ENCODE measurements around the gene PTP4A1. TPM values are rescaled to one million over a fixed set of nuclear protein-coding genes. Genes with fewer than 3 reads are reported as not detected.
"Not testable (repeated sequence)": the region's sequence is repeated elsewhere in the genome, so short reads cannot be mapped to it uniquely, and the experiment has no call there.

The PTP4A1 gene
- total RNA-seq: 65.8 TPM

DNA sequence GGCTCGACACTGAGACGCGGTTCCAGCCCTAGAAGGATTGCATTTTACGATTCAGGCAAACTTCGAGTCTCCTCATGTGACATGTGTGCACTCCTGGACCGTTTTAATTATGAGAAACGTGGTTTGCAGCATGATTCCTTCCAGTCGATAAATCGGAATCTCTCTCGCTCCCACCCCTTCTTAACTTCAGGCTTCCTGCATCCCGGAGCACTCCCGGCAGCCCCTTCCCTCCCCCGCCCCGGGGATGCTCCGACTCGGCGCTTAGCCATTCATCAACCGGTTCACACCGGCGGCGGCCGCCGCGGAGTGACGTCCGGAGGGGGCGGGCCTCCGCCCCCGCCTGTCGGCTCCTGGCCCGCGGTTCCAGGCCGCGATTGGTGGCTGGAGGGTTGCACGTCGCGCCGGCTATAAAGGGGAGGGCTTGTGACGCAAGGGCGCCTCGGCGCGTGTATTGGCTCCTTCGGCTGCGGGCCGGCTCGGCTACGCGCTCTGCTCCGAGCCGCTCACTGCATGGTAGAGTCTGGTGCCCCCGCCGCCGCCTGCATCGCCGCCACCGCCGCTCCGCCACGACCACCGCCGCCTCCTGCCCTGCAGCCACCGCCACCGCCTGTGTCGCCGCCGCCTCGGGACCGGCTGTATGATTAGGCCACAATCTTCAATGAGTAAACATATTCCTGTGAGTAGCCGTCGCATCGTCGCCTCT, at the start of gene PTP4A1, which contains the start of gene LOC128125822:
PTP4A1 (plus strand) TSS at position 437 of the 703 bp plus-strand sequence. CDS start 4,401 bp downstream, outside the sequence.
LOC128125822 (plus strand) TSS at position 437 of the 703 bp plus-strand sequence.
- peak; percentile 98 for DNase-seq

DNA sequence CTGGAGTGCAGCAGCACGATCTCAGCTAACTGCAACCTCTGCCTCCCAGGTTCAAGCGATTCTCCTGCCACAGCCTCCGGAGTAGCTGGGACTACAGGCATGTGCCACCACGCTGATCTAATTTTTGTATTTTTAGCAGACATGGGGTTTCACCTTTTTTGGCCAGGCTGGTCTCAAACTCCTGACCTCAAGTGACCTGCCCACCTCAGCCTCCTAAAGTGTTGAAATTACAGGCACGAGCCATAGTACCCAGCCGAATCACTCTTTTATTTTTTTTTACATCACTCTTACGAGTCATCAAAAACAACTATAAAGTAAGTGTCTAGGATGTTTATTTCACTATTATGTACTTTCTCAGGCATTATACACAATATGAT, 49.4 kb upstream of the PTP4A1 start:
- not testable (repeated sequence) for DNase-seq

DNA sequence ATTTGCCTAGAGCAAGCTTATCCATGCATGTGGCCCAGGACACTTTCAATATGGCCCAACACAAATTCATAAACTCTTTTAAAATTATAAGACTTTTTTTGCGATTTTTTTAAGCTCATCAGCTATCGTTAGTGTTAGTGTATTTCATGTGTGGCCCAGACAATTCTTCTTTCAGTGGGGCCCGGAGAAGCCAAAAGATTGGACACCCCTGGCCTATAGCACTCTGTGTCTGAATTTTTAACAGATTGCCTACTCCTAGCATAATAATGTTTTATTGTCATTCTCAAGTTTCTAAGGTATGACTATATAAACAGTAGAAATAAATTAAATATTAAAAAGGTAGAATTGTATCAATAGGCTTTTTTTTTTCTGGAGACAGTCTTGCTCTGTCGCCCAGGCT, 48.6 kb upstream of the PTP4A1 start:
- no peak for DNase-seq

DNA sequence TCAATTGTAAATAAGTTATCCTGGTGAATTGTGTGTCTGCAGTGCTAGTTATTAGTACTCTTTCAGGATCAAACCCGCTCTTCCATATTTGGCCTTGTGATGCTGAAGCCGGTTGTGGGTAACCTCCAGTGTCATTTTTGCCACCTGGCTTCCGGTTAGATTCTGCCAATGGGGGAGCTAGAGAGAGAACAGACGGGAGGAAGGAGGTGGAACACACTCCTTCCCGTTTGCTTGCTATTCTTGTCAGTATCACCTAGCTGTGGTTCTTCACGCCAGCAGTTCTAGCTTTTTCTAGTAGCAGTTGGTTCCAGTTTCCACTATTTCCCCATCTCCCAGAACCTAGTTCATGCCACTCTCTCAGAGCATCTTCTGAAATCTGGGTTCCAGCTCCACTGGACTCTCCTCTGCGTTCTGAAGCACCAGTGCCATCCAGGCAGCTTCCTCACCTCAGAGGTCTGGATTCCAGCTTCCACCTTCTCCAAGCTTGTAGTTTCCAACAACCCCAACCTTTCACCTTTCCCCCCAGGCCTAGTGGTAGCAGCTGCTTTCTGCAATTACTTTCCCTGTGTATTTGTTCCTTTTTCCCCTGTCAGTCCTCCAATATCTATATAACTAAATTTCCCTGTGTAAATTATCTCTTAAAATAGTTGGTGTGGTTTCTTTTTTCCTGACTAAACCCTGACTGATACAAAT, 46.9 kb upstream of the PTP4A1 start:
- DNase-seq: no peak

DNA sequence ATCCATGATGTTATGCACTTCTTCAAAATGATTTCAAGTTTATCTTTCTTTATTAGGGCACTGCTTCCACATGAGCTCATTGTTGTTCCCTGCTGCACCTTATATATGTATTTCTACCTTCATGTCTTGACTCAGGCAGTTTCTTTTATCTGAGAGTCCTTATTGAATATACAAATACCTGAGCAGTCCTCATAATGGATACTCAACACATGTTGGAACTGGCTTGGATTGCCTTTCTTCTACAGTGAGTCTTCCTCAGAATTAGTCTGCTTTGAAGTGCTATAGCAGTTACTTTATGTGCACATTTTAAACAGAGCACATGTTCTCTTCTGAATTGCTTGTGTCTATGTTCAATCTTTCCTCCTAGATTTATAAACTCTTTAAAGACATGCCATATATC, 45.3 kb upstream of the PTP4A1 start:
- no peak for DNase-seq

DNA sequence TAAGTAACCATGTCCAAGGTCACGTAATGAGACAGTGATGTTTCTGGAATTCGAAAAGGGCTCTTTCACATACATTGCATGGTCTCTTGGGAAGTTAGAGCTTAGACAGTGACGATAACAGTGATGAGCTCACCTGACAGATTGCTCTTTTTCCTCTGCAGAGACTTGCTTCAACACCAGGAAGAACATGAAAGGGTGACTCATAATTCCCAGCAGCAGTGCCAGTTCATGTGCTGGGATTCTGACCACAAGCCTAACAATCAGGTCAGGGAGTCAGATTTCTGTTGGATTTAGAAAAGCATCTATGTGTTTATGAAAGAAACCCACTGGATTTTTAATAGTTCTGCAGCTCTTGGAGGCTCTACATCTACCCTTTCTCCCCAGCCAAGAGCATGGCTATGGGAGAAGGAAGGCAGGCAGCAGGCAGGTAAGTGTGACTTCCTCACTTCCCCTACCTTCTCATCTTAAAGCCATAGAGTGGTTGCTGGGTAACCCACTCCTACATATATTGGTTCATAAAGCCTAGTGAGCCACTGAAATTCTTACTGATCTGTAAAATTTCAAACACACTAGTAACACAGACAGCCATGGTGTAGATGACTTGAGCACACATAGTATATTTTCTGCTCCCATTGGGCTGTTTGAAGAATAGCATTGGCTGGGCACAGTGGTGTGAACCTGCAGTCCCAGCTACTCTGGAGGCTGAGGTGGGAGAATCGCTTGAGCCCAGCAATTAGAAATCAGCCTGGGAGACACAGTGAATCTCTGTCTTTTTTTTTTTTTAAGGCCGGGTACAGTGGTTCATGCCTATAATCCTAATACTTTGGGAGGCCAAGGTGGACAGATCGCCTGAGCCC, 44.4 kb upstream of the PTP4A1 start:
- peak; percentile 5 for DNase-seq

DNA sequence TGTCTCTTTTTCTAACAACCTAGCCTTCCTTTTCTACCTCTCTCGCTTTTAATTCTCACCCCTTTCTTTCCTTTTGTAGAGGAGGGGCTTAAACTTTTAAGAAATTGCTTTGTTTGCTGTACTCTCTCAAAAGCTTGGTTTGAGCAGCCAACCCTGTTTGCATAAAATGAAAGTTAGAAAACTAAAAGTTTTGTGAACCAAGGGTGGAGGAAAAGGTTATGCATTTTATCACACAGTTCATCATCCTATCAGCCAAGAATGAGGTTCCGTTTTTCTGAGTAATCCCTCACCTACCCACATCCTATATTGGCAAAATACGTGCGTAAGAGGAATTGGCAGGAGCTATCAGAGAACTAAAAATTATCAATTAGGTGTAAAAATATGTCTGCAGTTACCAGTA, 42.8 kb upstream of the PTP4A1 start:
- DNase-seq: no peak

DNA sequence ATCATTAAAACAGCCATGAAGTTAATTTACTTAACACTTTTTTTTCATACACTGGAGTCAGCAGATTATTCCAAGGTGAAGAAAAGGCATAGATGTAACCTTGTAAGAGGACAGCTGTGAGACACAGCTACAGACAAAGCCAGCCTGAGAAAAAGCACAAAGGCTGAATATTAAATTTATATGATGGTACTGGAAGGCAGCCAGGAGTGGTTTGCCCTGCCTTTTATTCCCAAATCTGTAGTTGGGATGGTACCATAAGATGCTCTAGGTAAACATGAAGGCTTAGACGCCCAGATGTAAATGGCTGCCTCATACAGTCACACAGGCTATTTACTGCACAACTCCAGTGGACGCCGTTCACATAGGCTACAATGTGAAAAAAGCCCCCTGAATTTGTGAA, 42.1 kb upstream of the PTP4A1 start:
- DNase-seq: no peak

DNA sequence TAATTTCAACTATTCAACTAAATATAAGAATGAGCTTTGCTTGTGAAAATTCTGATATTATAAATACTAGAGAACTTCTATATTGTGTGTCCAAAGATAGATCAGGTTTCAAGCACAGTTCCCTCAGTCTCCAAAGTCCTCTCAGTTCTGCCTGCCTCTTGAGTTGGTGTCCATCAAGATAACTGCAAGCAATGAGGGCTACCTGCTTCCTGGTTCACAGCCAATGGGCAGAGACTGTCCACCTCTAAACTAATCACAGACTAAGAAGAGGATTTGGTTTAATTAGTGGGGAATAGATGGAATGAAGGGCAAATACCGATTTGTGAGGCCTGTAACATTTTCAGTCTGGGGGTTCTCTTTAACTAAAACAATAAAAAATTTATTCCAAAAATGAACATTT, 41.3 kb upstream of the PTP4A1 start:
- DNase-seq: no peak

DNA sequence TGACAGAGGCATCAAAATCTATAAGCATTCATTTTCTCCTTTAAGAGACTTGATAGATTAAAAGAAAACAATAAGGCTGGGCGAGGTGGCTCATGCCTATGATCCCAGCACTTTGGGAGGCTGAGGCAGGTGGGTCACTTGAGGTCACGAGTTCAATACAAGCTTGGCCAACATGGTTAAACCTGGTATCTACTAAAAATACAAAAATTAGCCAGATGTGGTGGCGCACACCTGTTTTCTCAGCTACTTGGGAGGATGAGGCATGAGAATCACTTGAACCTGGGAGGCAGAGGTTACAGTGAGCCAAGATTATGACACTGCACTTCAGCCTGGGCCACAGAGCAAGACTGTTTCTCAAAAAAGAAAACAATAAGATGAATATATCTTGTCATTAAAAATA, 39.3 kb upstream of the PTP4A1 start:
- no peak for DNase-seq

DNA sequence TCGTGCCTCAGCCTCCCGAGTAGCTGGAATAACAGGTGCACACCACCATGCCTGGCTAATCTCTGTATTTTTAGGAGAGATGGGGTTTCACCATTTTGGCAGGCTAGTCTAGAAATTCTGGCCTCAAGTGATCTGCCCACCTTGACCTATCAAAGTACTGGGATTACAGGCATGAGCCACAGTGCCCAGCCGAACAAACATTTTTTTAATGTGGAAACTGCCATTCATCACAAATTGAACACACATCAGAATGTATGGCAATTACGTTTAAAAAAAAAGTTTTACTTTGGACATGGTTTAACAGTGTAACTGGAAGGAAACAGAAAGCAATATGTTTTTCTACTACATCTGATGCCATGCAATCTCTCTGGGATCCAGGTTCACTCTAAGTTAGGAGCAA, 38.3 kb upstream of the PTP4A1 start:
- DNase-seq: no peak

DNA sequence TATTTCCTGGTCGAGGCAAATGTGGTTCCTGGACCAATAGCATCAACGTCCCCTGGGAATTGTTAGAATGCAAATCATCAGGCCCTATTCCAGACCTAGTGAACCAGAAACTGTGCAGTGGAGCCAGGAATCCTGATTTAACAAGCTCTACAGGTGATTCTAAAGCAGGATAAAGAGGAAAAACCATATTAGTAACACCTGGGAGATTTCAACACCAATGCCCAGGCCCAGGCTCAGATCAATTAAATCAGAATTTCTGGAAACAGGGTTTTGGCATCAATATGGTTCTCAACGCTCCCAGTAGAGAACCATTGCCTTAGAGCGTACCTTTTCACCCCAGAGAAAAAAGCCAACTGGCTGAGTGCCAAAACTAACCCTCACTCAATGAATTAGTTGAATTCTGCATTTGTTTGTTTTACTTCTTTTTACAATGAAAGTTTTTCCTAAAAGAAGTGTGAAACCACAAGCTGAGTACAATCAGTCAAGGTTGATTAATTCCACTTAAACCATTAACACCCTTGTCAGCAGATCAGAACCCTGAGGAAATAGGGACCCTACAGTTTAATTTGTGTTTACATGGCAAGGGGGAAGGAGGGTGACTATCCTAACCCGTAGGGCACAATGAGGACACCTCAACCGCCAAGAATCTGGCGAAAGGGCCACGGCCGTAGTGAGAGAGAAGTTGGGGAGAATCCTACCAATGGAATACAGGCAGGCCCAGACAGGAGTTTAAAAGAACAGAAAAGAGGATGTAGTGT, 34.9 kb upstream of the PTP4A1 start:
- DNase-seq: no peak

DNA sequence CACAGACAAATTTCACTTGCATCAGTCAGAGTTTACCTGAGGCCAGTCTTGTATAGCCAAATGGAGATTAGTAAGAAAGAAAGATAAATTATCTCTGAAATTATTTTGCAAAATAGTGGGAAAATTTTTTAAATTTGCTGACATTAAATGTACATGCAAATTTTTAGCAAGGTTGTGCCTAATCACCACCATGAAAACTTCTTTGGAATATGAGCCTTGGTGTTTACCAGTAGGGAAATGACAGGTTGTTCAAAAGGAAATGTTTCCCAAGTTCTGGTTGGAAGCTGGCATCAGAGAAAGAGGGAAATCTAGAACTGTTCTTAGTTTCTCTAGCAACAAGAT, 34.4 kb upstream of the PTP4A1 start:
- no peak for DNase-seq

DNA sequence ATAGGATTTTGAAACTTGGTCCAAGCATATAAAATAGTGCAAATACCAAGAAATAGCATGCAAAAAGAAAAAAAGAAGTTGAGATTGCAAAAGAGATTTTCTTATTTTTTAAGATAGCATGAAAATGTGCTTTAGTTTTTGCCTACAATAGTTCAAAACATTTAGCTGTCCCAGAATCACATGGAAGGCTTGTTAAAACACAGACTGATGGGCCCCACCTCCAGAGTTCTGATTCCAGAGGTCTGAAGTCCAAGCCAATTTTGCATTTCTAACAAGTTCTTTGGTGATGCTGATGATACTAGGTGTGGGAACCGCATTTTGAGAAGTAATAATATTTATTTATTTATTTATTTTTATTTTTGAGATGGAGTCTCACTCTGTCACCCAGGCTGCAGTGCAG, 33.7 kb upstream of the PTP4A1 start:
- DNase-seq: no peak

DNA sequence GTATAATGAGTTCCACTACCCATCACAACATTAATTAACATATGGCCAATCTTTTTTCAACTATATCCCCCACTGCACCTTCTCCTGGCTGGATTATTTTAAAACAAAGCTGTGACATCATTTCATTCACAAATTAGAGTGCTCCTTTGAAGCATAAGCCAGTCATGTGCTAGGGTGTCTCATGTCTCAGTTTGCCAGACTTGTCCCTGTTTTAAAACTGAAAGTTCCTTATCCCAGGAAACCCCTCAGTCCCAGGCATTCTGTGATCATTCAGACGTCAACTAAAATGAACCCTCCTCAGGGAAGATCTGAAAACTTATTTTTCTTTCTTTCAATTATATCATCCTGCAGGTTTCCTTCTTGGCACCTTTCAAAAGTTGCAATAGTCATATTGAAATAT, 29.3 kb upstream of the PTP4A1 start:
- no peak for DNase-seq

DNA sequence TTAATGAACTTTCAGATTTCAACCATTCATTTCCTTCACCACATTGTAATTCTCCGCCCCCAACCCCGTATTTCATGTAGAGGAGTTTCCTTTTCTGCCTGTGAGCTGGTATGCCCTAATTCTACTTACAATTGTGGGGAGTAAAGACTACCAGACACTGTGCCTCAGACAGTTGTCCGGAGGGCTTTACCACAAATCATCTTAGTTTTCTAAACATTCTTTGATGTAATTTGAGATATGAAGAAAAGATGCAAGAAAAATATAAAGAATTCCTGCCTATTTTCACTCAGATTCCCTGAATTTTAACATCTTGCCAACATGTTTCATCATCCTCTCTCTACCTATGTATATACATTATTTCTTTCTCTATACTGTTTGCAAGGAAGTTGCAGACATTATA, 28.3 kb upstream of the PTP4A1 start:
- no peak for DNase-seq

DNA sequence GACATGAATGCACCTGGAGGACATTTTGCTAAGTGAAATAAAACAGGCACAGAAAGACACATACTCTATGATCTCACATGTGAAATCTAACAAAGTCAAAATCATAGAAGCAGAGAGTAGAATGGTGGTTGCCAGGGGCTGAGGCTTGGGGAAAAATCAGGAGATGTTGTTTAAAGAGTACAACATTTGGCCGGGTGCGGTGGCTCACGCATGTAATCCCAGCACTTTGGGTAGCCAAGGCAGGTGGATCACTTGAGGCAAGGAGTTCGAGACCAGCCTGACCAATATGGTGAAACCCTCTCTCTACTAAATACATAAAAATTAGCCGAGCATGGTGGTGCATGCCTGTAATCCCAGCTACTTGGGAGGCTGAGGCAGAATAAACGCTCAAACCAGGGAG, 26.0 kb upstream of the PTP4A1 start:
- DNase-seq: no peak

DNA sequence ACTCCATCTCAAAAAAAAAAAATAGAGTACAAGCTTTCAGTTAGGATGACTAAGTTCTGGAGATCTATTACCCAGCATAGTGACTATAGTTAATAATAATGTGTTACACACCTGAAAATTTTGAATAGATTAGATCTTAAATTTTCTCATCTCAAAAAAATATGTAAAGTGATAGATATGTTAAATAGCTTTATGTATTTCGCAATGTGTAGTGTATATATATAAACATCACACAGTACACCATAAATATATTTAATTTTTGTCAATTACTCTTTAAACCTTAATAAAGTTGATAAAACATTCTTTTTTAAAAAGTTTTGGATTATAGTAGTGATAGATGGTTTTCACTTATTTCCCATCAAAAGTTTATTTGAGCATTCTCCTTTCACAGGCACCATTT, 25.6 kb upstream of the PTP4A1 start:
- DNase-seq: no peak

DNA sequence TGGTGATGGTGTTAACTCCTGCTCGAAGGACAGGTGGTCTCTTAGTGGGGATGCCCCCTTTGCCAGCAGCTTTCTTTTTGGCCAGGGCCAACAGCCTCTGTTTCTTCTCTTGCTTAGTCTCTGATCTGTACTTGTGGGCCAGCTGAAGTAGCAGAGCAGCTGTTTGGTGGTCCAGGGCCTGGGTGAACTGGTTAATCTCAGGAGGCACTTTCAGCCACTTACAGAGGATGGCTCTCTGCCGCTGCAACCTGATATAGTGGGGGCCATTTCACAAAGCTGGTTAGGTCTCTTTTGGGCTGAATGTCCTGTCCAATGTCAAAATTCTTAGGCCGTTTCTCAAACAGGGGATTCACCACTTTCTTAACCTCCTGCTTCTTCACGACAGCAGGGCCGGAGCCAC, 23.2 kb upstream of the PTP4A1 start:
- no peak for DNase-seq

DNA sequence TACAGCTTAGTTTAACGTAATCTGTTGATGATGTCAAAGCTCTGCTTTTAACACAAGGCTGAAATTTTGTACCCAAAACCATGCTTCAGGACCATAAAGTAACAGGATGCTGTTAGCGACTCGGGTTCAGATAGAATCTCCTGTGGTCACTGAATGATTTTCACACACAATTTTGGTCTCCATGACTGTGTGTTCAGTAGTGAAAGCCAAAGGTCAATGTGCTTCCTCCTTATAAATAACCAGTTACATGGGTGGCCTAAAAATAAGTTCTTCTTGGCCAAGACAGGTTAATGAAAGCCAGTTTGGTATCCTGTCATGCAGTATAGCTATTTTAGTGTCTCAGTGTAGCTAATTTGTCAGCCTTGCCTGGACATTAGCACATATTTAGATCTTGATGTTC, 19.1 kb upstream of the PTP4A1 start:
- DNase-seq: no peak

DNA sequence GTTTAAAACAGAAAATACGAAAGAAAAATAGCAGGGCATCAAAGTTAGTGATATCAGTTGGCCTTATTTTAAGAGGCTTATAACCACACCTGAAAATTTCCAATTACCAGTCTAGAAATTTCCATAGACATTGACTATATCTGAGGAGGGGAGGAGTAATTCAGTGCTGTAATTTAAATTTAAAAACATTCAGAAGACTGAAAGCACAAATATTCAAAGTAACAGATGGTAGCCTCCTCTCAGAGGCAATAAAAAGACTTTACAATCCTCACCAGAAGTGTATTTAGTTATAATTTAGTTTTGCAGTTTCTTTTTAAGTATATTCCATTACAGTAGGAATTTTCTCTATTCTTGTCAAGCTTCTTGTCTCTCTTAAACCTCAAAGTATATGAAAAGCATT, 18.4 kb upstream of the PTP4A1 start:
- no peak for DNase-seq

DNA sequence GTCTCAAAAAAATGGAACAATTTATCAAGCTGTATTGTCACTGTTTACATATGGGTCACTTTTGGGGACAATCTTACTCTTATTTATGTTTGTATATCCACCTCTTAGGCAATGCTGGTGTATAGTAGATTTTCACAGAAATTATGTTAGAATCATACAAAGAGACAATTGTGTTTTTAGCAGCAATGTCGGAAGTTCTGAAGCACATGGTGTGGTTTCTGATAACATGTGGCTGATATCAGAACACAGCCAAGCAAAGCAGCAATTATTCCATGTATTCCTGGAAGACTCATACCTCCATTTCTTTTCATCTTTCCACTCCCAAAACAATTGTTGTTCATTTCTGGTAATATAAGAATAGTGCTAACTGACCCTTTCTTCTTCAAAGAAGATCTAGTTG, 17.5 kb upstream of the PTP4A1 start:
- DNase-seq: no peak

DNA sequence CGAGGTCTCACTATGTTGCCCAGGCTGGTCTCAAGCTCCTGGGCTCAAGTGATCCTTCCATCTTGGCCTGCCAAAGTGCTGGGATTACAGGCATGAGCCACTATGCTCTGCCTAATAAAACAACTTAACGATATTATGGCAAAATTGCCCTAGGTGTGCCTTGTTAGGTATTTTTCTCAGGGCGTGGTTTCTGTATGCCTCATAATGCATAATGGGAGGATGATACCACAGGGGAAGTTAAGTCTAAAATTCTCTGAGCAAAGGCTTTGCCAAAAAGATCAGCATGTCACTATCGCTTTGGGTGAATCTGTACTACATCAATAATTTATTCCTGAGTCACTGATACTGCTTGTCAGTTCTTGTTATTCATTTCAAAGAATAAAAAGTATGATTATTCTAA, 15.9 kb upstream of the PTP4A1 start:
- DNase-seq: no peak
